ENCODE data around the gene SNX13. TPM values are rescaled to one million over a fixed set of nuclear protein-coding genes. Genes with fewer than 3 reads are reported as not detected.
A peak's percentile ranks its signal among the peaks of the same experiment; 100 is the strongest.

SNX13 gene
- total RNA-seq, 2 donors from 2014 or later, result 36.1 to 46.9 TPM

DNA sequence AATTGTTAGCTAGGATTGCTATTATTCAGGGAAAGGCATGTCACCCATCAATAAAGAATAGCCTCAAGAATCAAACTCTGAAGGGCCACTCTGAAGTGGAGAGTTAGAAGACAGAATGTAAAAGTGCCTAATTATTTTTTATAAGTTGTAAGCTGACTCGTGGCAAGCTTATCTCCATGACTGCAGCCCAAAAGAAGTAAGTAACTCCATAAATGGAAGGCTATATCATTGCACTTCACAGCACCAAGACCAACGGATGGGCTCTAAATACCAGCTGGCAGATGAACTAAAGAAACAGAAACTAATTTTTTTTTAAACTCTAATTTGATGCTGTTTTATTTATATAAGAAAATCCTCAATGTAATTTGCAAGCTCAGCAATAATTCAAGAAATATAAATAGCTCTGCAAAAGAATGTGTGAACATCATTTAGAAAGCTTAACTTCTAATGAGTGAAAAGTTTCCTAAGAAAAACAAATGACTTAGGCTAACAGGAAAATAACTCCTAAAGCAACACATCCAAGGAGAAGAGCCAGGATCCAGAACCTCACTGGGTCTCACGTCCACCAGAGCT is 165.5 kb downstream of the SNX13 start:
- H3K4me3 ChIP-seq, result no peak overlapping the region
- DNase-seq (ENCODE audit: low spot score), result no peak
- no peaks in the 10 kb centered on the region for H3K27me3 ChIP-seq
- TF ChIP-seq, protein P1, sequence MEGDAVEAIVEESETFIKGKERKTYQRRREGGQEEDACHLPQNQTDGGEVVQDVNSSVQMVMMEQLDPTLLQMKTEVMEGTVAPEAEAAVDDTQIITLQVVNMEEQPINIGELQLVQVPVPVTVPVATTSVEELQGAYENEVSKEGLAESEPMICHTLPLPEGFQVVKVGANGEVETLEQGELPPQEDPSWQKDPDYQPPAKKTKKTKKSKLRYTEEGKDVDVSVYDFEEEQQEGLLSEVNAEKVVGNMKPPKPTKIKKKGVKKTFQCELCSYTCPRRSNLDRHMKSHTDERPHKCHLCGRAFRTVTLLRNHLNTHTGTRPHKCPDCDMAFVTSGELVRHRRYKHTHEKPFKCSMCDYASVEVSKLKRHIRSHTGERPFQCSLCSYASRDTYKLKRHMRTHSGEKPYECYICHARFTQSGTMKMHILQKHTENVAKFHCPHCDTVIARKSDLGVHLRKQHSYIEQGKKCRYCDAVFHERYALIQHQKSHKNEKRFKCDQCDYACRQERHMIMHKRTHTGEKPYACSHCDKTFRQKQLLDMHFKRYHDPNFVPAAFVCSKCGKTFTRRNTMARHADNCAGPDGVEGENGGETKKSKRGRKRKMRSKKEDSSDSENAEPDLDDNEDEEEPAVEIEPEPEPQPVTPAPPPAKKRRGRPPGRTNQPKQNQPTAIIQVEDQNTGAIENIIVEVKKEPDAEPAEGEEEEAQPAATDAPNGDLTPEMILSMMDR (IDR thresholded peaks at IDR 0.05), result no peak
- no peak overlapping the region for H3K27ac ChIP-seq
- H3K36me3 ChIP-seq, result no peaks in the 10 kb centered on the region
- H3K4me1 ChIP-seq, result peaks cover 0 to 15% of the 10 kb centered on the region in 2 donors
- H3K9me3 ChIP-seq, result no peaks in the 10 kb centered on the region

GRCh38 chr7:17774248-17774647 is 166.0 kb downstream of the SNX13 start:
- H3K27me3 ChIP-seq, result no peaks in the 10 kb centered on the region
- no peak overlapping the region for H3K27ac ChIP-seq
- H3K4me1 ChIP-seq, result peaks cover 0 to 15% of the 10 kb centered on the region in 2 donors
- TF ChIP-seq, protein P1 (IDR thresholded peaks at IDR 0.05), result no peak
- H3K36me3 ChIP-seq, result no peaks in the 10 kb centered on the region
- DNase-seq (ENCODE audit: low spot score), result no peak
- no peaks in the 10 kb centered on the region for H3K9me3 ChIP-seq
- H3K4me3 ChIP-seq, result no peak overlapping the region

- Histone ChIP-seq H3K9me3 (no peaks in the 10 kb centered on the region), H3K36me3 (no peaks in the 10 kb centered on the region), H3K27ac (no peak overlapping the region), H3K4me3 (no peak overlapping the region), H3K27me3 (no peaks in the 10 kb centered on the region), H3K4me1 (peaks cover 0 to 15% of the 10 kb centered on the region in 2 donors)
- TF ChIP-seq, protein P1 (IDR thresholded peaks at IDR 0.05), result no peak
- DNase-seq (ENCODE audit: low spot score), result peak; percentile 67
Measured at GRCh38 chr7:17773289-17773626, 167.0 kb downstream of the SNX13 start.

DNA sequence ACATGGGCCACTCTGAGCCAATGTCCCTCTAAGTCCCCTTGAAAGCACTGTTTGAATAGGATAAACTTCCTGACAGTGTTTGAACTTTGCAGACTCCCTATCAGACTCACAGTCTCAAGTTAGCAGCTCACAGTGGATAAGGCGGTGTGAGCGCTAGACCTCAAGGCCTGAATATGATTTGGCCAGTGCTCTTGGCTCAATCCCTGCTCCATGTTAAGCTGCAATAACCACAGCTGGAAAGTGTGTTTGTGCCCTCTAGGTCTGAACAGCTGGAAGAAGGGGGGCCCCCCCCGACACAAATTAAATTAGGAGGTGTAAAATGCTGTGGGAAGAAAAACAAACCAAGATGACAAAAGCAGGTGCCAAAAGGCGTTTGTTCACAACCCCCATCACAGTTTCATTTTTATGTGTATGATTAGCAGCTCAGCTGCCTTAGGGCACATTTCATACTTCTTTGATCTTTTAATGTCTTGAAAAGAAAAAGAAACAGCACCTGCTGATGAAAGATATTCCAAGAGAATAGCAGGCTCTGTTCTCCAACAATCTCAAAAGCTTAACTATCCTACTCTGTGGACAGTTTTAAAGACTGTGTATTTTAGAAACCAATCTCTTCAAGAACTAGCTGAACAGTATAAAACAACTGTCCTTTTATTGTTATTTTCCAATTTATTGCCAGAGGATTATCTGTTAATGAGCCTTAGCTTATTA is 167.6 kb downstream of the SNX13 start:
- Histone ChIP-seq H3K9me3 (no peaks in the 10 kb centered on the region), H3K27ac (no peak overlapping the region), H3K4me3 (no peak overlapping the region), H3K4me1 (peaks cover 0 to 15% of the 10 kb centered on the region in 2 donors), H3K27me3 (no peaks in the 10 kb centered on the region), H3K36me3 (no peaks in the 10 kb centered on the region)
- TF ChIP-seq, protein P1 (IDR thresholded peaks at IDR 0.05), result no peak
- no peak for DNase-seq (ENCODE audit: low spot score)

- Histone ChIP-seq H3K27me3 (no peaks in the 10 kb centered on the region), H3K4me1 (peaks cover 0 to 15% of the 10 kb centered on the region in 2 donors), H3K27ac (no peak overlapping the region), H3K36me3 (no peaks in the 10 kb centered on the region), H3K9me3 (no peaks in the 10 kb centered on the region), H3K4me3 (no peak overlapping the region)
- no peak for DNase-seq (ENCODE audit: low spot score)
- TF ChIP-seq, protein P1 (IDR thresholded peaks at IDR 0.05), result no peak
Measured at GRCh38 chr7:17771901-17772408, 168.3 kb downstream of the SNX13 start.

Data from right atrium auricular region (tissue), 2 donors.